GM15510 (cell line): ENCODE measurements around the gene RAB11FIP4.

Experiments used
- POLR2A ChIP-seq: IDR thresholded peaks from 3 replicates; pipeline ENCODE4 v1.6.1; 2011; ENCODE audit warnings: borderline replicate concordance; ENCODE audit not compliant: insufficient read length; ENCODE audit errors: extremely low read depth

The RAB11FIP4 gene

DNA sequence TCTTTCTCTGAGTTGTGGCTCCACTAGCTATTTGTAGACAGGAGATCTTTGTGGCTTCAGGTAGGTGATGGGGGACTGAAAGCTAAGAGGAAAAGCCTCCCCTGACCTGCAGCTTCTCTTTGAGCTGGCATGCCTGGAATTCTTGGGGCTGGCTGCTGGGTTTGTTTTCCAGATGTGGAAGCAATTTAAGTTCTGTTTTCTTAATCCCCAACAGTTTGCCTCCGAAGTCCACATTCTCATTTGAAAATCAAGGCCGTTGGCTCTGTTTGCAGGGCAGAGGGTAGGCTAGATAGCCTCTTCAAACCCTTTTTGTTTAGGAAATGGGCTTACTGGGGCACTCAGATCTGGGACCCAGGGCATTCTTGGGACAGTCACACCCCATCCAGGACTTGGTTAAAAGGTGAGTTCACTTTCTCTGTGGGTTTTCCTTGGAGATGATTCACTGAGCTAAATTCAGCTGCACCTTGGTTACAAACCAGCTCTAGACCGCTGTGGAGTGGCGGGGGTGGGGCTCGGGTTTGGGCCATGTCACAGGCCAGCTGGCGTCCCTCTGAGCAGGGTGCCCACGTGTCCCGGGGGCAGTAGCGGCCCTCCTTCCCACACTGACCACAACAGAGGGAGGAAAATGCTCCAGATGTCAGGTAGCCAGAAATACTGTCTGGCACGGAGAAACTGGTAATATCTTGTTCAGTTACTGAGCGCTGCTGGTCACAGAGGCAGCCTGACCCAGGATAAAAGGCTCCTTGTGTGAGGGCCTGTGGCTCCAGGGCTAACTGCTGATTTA is 108.5 kb downstream of the RAB11FIP4 start:
- TF ChIP-seq POLR2A, result no peak

GRCh38 chr17:31506517-31506916 is 115.0 kb downstream of the RAB11FIP4 start:
- TF ChIP-seq POLR2A, result no peak

DNA sequence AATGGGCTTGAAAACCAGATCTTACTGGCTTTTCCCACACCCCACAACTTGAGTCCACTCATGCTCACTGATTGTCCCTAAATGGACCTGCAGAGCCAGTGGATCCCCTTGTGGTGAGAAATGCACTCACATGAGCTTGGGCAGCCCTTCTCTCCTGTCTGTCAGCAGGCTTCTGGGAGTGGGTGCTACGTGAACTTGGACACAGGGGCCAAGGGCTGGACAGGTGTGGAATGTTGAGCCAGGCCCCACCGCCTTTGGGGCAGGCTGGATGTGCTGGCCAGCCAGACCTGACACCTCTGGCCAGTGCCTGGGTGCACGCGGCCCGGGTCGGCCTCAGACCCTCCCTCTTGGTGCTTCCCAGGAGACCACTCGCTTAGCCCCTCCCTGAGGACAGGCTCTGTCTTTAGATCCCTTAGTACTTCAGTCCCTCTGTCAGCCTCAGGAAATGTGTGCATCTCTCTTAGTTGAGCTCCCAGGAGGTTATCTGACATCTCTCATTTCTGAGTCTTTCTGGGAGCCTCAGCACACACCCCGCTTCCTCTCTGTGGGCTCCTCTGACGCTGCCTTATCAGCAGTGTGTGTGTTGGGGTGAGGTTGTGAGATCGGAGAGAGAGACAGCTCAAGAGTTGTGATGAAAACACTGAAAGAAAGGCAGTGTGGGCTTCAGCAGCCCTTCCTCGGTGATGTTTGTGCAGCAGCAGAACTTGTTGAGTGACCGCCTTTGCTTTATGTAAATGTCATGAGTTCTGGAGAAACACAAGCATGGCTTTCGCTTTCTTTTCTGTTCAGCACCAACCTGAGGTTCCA is 117.0 kb downstream of the RAB11FIP4 start:
- peak; percentile 40 for TF ChIP-seq POLR2A

- no peak for TF ChIP-seq POLR2A
These were observed 117.8 kb downstream of the RAB11FIP4 start for GRCh38 chr17:31509095-31509804.

DNA sequence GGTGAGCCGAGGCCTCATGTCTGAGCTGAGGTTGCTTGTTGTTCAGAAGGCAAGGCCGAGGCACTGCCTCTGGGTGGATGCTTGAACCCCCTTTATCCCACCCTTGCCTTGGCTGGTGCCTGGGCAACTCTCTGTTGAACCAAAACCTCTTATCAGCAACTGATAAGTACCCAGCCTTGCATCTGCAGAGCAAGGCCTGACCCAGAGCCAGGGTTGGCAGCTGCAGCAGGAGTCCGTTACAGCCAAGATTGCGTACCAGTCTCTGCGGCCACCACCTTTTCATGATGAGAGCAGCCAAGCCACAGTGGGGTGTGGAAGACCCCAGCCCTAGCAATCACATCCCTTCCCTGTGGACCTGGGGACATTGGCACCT is 118.3 kb downstream of the RAB11FIP4 start:
- no peak for TF ChIP-seq POLR2A

DNA sequence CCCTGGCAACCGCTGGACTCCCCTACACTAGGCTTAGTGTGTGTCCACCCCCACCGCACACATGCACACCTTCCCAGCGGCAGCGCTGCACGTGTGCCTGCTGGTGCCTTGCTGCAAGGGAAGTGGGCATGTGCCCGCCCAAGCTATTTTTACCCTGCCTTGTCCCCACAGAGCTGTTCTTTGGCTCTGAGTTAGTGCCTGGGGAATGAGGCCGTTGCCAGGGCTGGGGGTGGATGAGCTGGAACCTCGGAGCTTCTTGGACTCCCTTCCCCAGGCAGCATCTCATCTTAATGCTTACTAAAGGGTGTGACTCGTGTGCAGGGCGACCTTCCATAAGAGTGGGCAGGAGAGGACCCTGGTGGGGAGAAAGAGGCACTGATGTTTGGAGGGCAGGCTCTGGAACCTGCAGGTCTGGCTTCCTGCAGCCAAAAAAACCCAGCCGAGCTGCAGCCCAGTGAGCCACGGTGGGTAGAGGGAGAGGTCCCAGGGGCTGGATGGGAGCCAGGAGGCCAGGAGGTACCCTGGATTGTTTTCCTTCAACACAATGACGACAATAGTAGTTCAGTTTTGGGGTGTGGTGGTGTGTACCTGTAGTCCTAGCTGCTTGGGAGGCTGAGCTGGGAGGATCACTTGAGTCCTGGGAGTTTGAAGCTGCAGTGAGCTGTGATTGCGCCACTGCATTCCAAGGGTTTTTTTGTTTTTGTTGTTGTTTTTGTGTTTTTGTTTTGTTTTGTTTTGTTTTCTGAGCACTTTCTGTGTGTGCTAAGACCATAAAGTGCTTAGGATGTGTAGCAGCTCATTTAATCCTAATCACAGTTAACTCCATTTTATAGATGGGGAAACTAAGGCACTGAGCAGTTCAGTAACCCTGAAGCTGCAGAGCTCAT is 119.1 kb downstream of the RAB11FIP4 start:
- TF ChIP-seq POLR2A, result no peak

GRCh38 chr17:31511195-31511578 is 119.7 kb downstream of the RAB11FIP4 start:
- TF ChIP-seq POLR2A, result no peak

DNA sequence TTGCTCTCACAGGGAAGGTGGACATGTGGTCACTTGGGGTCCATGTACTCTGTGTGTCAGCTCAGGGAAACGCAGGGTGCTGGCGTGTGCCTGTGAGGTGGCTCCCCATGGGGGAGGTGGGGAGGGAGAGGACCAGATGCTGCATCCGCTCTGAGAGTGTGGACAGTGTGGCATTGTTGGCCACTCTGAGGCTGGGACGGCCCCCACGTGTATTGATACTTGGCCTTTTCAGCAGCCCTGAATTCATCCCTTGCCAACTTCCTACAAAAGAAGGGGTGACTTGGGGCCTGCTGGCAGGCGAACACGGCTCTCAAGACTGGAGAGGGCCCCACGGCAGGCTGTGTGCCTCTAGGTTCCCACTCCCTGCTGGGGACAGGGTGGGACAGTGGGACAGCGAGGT is 120.1 kb downstream of the RAB11FIP4 start:
- no peak for TF ChIP-seq POLR2A

DNA sequence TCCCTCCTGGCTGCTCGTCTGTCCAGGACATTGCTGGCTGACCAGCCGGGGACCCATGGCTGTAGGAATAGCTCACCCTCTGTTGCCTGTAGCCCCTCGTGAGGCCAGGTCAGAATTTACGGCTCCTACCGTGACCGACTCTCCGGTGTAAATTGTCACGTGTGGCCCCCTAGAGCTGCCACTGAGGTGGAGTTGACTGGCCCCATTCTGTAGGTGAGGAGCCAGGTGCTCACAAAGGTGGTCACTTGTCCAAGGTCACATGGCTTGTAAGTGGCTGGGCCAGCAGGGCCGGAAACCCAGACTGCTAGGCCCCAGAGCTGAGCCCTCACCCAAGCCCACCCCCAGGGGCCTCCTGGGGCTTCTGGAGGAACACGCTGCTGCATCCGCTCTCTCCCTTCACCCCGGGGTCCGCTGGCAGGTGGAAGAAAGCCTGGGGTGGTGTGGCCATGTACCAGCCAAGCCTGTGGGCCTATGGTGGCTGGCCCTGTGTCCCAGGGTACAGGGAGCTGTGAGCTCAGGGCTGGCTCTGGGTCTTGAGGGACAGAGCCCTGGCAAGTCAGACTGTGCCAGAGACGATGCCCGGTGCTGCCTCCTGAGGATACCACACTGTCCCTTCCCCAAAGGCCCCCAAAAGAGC is 120.7 kb downstream of the RAB11FIP4 start:
- no peak for TF ChIP-seq POLR2A

DNA sequence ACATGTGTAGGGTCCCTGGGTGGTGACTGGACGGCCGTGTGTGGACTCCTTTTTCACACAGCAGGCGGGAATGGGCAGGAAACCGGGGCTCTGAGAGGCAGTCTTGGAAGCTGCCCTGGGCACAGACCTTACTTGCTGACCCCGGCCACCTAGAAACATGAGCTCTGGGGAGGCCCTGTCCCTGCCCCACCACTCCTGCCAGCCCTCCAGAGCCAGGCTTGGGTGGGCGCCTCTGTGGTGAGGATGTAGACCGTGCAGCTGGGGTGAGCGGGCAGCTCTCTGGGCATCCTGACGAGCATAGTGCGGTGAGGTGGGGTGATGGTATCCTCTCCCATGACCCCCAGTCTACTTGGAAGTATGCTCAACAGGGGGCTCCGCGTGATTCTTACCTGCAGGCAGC is 121.3 kb downstream of the RAB11FIP4 start:
- no peak for TF ChIP-seq POLR2A

GRCh38 chr17:31513731-31514427 is 122.4 kb downstream of the RAB11FIP4 start:
- no peak for TF ChIP-seq POLR2A

DNA sequence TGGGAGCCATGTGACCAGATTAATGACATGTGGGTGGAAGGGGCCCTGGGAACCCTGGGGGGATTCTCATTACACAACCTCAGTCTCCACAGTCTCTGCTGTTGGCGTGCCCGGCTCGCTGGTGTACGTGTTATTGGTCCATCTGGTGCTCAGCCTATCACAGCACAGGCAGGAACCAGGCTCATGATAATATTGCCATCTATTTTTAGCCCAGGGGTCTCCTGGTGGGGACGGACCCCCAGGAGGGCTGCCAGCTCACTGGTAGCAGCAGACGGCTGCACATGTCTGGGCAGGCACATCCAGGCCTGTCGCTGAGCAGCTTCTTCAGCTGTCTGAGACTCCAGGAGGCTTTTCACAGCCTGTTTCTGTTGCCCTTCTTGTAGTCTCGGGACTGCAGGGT is 123.8 kb downstream of the RAB11FIP4 start:
- TF ChIP-seq POLR2A, result no peak

- no peak for TF ChIP-seq POLR2A
These were observed 126.0 kb downstream of the RAB11FIP4 start for GRCh38 chr17:31517524-31517923.

- TF ChIP-seq POLR2A, result no peak
These were observed 127.0 kb downstream of the RAB11FIP4 start for GRCh38 chr17:31518478-31518877.

DNA sequence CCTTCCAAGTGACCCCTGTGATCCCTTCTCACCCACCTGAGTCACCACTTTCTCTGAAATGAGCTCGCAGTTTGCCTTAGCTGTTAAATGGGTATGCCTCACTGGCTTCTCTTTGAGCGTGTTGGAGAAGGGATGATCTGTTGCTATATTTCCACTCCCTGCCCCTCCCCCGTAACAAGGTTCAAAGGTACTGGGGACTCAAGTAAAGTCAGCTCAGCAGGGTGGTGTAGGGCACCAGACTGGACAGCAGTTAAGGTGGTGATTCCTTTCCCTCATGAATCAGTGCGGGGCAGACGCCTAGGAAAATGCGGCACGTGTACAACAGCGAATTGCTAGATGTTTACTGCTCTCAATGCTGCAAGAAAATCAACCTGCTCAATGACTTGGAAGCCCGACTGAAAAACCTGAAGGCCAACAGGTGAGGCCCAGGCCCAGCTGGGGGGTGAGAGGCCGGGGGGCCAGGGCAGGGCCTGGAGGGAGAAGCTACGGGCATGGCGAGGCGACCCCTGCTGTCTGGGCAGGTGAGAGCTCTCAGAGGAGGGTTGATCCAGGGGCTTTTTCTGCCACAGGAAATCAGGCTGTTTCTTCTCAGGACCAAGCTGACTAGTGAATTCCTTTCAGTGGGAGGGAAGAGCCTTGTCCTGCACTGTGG is 130.3 kb downstream of the RAB11FIP4 start:
- no peak for TF ChIP-seq POLR2A
